Sigmoid colon (tissue), 7 donors: ENCODE data around the gene KCNK18. TPM values are rescaled to one million over a fixed set of nuclear protein-coding genes. Genes with fewer than 3 reads are reported as not detected.
"Not testable (repeated sequence)": the region's sequence is repeated elsewhere in the genome, so short reads cannot be mapped to it uniquely, and the experiment has no call there.

ENCODE experiments used
- DNase-seq: peaks from one replicate; pipeline ENCODE4 v3.0.0-alpha.2; 2019
- H3K27ac ChIP-seq, 4 donors: fragments of 200-600 bp; sonication (generic); one replicate each; pipeline ENCODE4 v1.5.1; 2016 to 2019; ENCODE audit warnings: mild to moderate bottlenecking in 1 of 4
- H3K27me3 ChIP-seq, 3 donors: fragments of 200-600 bp; sonication (generic); one replicate each; pipeline ENCODE4 v1.5.1; 2019; ENCODE audit warnings: mild to moderate bottlenecking in 1 of 3
- H3K36me3 ChIP-seq, 4 donors: fragments of 200-600 bp; sonication (generic); one replicate each; pipeline ENCODE4 v1.5.1; 2016 to 2019
- H3K4me1 ChIP-seq, 4 donors: fragments of 200-600 bp; sonication (generic); one replicate each; pipeline ENCODE4 v1.5.1; 2017 to 2019
- H3K4me3 ChIP-seq, 4 donors: fragments of 200-600 bp; sonication (generic); one replicate each; pipeline ENCODE4 v1.5.1; 2017 to 2019; ENCODE audit warnings: mild to moderate bottlenecking in 2 of 4, moderate library complexity in 1 of 4
- H3K9me3 ChIP-seq, 4 donors: fragments of 200-600 bp in 3 of 4; sonication (generic) in 3 of 4; one replicate each; pipeline versions ENCODE4 v1.5.1 to v1.6.1; 2013 to 2019
- EP300 ChIP-seq, 4 donors: sonication (generic); formaldehyde crosslinking; IDR thresholded peaks; one replicate each; pipeline ENCODE4 v1.6.1; 2017; ENCODE audit warnings: antibody characterized with exemption in 4 of 4
- POLR2A ChIP-seq, 2 donors: fragments of 450-650 bp; IDR thresholded peaks; one replicate each; pipeline ENCODE4 v1.6.1; 2016; ENCODE audit warnings: antibody characterized with exemption in 2 of 2, mild to moderate bottlenecking in 2 of 2, moderate library complexity in 2 of 2
- POLR2AphosphoS5 ChIP-seq, 4 donors: sonication (generic); formaldehyde crosslinking; IDR thresholded peaks; one replicate each; pipeline ENCODE4 v1.6.1; 2017; ENCODE audit warnings: antibody characterized with exemption in 4 of 4
- WGBS, 2 donors: extraction: QIAGEN DNeasy Blood & Tissue Kit; methylation state at CpG; one replicate each; pipeline ENCODE4 v1.1.7; 2013; 5-methylcytosine and 5-hydroxymethylcytosine counted together
- intact Hi-C: fragments of 100-400 bp; cut with DNase I; formaldehyde crosslinking; loops from one replicate; pipeline ENCODE4 v1.15.1; 2023
- polyA plus RNA-seq, 3 donors: library from polyadenylated mRNA; stranded (reverse); fragments of 200-250 nt; gene quantifications; one replicate each; pipeline ENCODE4 v1.2.3, GENCODE V29; 2013
- total RNA-seq, 4 donors: library from RNA; depleted of rRNA; stranded (reverse); fragments of >200 nt; gene quantifications; one replicate each; pipeline ENCODE4 v1.1.0, GENCODE V29; 2016
- TF ChIP-seq, protein P1 (sequence below), 4 experiments: fragments of 450-650 bp in 3 of 4; fragments of 200-600 bp in 1 of 4; IDR thresholded peaks; one replicate each; pipeline ENCODE4 v1.5.1; 2016 to 2019; ENCODE audit warnings: antibody characterized with exemption in 4 of 4, mild to moderate bottlenecking in 3 of 4, moderate library complexity in 2 of 4
- donor health status: healthy with polysubstance abuse.
- donor health status: Bipolar disorder and iron deficiency.
- donor health status: healthy.

Gene KCNK18
- total and polyA plus RNA-seq, 7 donors: not detected

DNA sequence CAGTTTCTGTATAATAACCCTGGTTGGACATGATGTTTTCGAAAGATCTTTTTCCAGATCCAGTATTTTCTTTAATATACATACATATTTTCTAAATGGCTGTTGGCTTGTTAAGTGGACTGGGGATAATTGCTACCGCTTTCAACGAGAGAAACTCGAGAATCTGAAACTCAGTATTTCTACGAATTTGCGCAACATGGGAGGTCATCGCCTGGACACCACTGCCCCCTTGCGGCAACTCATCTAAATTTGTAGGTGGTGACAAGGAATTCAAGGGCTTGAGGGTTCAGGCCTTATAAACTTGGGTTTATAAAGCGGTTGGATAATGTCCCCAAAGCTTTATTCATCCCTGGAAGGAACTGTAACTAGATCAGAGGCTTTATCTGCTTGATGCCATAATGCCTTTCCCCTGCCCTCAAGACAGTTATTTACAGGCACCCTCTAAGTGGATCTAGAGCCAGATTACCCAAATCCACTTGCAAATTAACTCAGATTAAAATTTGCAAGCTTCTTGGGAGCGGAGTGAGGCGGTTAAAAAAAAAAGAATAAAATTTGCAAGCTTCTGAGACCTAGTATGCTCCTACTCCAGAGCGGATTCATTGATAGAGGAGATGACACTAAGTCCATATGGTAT, 21.3 kb upstream of the KCNK18 start:
- WGBS, 2 donors: 20 to 24% methylated on average over 12 of the region's 12 CpGs
- peaks cover 0 to 50% (median 28%) of the 10 kb centered on the region in 3 donors for H3K27me3 ChIP-seq

DNA sequence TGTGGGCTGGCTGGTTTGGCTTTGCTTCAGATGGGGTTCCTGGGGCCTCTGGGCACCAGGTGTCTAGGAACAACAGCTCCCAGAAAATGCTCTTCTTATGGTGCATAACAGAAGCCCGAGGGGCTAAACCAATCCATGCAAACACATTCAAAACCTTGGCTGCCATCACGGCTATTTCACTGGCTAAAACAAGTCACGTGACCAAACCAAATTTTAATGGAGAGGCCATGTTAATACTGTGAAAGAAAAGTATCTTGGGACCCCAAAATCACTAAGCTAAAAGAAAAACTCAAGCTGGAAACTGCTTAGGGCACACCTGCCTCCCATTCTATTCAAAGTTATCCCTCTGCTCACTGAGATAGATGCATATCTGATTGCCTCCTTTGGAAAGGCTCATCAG, 19.1 kb upstream of the KCNK18 start:
- Histone ChIP-seq H3K27me3 (peaks cover 0 to 37% (median 19%) of the 10 kb centered on the region in 3 donors), H3K4me1 (peaks cover 0 to 13% (median 11%) of the 10 kb centered on the region in 4 donors), H3K9me3 (no peaks in the 10 kb centered on the region), H3K4me3 (no peak overlapping the region), H3K27ac (no peak overlapping the region), H3K36me3 (no peaks in the 10 kb centered on the region)
- no peak for DNase-seq
- intact Hi-C loops: no loop called here
- 78 to 79% methylated on average over 3 of the region's 3 CpGs for WGBS, 2 donors
- TF ChIP-seq POLR2AphosphoS5 (IDR thresholded peaks at IDR 0.05): no peak
- TF ChIP-seq POLR2A (IDR thresholded peaks at IDR 0.05): no peak
- no peak for TF ChIP-seq EP300 (IDR thresholded peaks at IDR 0.05)
- TF ChIP-seq, protein P1, sequence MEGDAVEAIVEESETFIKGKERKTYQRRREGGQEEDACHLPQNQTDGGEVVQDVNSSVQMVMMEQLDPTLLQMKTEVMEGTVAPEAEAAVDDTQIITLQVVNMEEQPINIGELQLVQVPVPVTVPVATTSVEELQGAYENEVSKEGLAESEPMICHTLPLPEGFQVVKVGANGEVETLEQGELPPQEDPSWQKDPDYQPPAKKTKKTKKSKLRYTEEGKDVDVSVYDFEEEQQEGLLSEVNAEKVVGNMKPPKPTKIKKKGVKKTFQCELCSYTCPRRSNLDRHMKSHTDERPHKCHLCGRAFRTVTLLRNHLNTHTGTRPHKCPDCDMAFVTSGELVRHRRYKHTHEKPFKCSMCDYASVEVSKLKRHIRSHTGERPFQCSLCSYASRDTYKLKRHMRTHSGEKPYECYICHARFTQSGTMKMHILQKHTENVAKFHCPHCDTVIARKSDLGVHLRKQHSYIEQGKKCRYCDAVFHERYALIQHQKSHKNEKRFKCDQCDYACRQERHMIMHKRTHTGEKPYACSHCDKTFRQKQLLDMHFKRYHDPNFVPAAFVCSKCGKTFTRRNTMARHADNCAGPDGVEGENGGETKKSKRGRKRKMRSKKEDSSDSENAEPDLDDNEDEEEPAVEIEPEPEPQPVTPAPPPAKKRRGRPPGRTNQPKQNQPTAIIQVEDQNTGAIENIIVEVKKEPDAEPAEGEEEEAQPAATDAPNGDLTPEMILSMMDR (IDR thresholded peaks at IDR 0.05): no peak

More for the DNA sequence above, 21.3 kb upstream of the KCNK18 start:
- Histone ChIP-seq H3K27ac (no peak overlapping the region), H3K36me3 (no peaks in the 10 kb centered on the region), H3K4me1 (peaks cover 0 to 13% (median 11%) of the 10 kb centered on the region in 4 donors), H3K9me3 (no peaks in the 10 kb centered on the region), H3K4me3 (peak overlapping the region; percentile 19 to 39 (median 36))
- TF ChIP-seq, protein P1 (IDR thresholded peaks at IDR 0.05): peak in 3 of 4 experiments; percentile 49 to 68 (median 54)
- no peak for TF ChIP-seq POLR2AphosphoS5 (IDR thresholded peaks at IDR 0.05)
- intact Hi-C loops: loop anchor here (1.0 kb wide), 1 partner anchor 379 kb away; no protein-coding TSS in a partner anchor
- peak; percentile 78 for DNase-seq

DNA sequence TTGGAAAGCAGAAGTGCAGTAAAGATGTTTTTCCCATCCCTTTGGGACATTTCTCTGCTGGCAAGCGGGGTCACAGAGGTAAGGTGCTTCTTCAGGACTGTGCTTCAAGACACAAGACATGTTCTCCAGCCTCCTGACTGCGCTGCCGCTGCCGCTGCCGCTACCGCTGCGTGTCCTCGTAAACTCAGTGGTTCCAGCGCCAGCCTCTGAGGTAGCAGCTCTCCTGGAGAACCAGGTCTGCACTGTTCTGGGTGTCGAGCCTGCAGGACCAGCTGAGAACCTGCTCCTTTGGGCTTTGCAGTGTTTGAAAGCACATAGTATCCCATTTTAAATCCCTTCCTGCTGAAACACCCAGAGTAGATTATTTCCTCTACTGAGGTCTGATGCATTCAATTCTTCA, 13.0 kb upstream of the KCNK18 start:
- no peaks in the 10 kb centered on the region for H3K4me1 ChIP-seq
- intact Hi-C loops: no loop called here
- no peak for TF ChIP-seq EP300 (IDR thresholded peaks at IDR 0.05)
- no peak for TF ChIP-seq POLR2A (IDR thresholded peaks at IDR 0.05)
- TF ChIP-seq, protein P1 (IDR thresholded peaks at IDR 0.05): no peak
- TF ChIP-seq POLR2AphosphoS5 (IDR thresholded peaks at IDR 0.05): no peak
- H3K27me3 ChIP-seq: peaks cover 0 to 13% (median 0%) of the 10 kb centered on the region in 3 donors
- no peak overlapping the region for H3K4me3 ChIP-seq
- H3K36me3 ChIP-seq: no peaks in the 10 kb centered on the region
- DNase-seq: peak; percentile 48
- no peak overlapping the region for H3K27ac ChIP-seq
- peaks cover 0 to 3% (median 0%) of the 10 kb centered on the region in 4 donors for H3K9me3 ChIP-seq
- WGBS, 2 donors: 91% methylated on average over 10 of the region's 10 CpGs

DNA sequence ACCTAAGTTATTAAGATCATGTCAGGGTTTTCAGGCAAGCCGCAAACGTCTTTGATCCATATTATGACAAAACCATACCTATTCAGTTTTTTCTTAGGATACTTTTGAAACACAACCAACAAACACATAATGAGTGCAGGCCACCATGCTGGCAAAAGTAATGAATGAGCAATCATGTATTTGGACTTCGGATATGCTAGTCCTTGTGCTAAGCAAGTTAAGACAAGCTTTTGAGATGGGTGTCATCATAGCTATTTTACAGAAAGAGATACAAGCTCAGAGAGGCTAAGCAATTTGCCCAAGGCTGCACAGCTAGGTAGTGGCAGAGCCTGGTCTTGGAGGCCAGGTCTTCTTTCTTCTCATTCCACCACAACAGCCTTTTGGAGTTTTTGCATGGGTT, 12.5 kb upstream of the KCNK18 start:
- no peak overlapping the region for H3K27ac ChIP-seq
- no peak overlapping the region for H3K4me3 ChIP-seq
- WGBS, 2 donors: 86 to 88% methylated on average over 3 of the region's 3 CpGs
- intact Hi-C loops: no loop called here
- peaks cover 0 to 13% (median 0%) of the 10 kb centered on the region in 3 donors for H3K27me3 ChIP-seq
- no peaks in the 10 kb centered on the region for H3K36me3 ChIP-seq
- no peak for DNase-seq
- H3K4me1 ChIP-seq: no peaks in the 10 kb centered on the region
- no peak for TF ChIP-seq EP300 (IDR thresholded peaks at IDR 0.05)
- no peak for TF ChIP-seq POLR2AphosphoS5 (IDR thresholded peaks at IDR 0.05)
- TF ChIP-seq POLR2A (IDR thresholded peaks at IDR 0.05): no peak
- TF ChIP-seq, protein P1 (IDR thresholded peaks at IDR 0.05): no peak
- H3K9me3 ChIP-seq: peaks cover 0 to 3% (median 0%) of the 10 kb centered on the region in 4 donors

DNA sequence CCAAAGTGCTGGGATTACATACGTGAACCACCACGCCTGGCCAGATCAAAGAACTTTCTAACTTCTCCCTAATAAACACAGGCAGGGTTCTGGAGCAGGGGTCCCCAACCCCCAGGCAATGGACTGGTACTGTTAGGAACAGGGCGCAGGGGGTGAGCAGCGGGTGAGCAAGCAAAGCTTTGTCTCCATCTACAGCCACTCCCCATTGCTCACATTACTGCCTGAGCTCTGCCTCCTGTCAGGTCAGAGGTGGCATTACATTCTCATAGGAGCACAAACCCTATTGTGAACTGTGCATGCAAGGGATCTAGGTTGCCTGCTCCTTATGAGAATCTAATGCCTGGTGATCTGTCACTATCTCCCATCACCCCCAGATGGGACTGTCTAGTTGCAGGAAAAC, 11.5 kb upstream of the KCNK18 start:
- H3K4me3 ChIP-seq, H3K27ac ChIP-seq, H3K36me3 ChIP-seq, intact Hi-C loops, H3K9me3 ChIP-seq, H3K4me1 ChIP-seq: not testable (repeated sequence)
- peak; percentile 12 for DNase-seq
- H3K27me3 ChIP-seq: peaks cover 0 to 11% (median 0%) of the 10 kb centered on the region in 3 donors
- WGBS, 2 donors: 93 to 95% methylated on average over 4 of the region's 4 CpGs
